Measurements from ENCODE around the gene DTNB.

- TF ChIP-seq CTCF (IDR thresholded peaks at IDR 0.05) (no peak), POLR2A (IDR thresholded peaks at IDR 0.05) (no peak)
Measured at GRCh38 chr2:25602333-25602723, 71.0 kb downstream of the DTNB start.

Data from uterus (tissue), 2 donors.